HepG2 (cell line): ENCODE data around the gene YJEFN3. TPM values are rescaled to one million over a fixed set of nuclear protein-coding genes. Genes with fewer than 3 reads are reported as not detected.

Experiments used
- ATAC-seq: fragments of 200-7000 bp; cut with Tn5 transposase; 3 replicates; pipeline ENCODE4 v1.9.1; 2020; ENCODE audit warnings: mild to moderate bottlenecking, moderate library complexity
- BruUV-seq: library from RNA; stranded (reverse); fragments of 400-500 nt; replicated peaks from 2 replicates; lab custom pipeline; 2021; lab: Mats Ljungman, UMichigan
- CTCF ChIA-PET: fragments of 300-600 bp; formaldehyde crosslinking; extraction: SDS; loops from one replicate; lab custom pipeline; 2021; ENCODE audit warnings: low total read pairs, inconsistent platforms, low intra/inter-chr PET ratio; lab: Yijun Ruan, JAX
- POLR2A ChIA-PET: fragments of 350-600 bp; sonication (Branson Sonifier 250); formaldehyde crosslinking; loops from one replicate; lab custom pipeline; 2020; ENCODE audit warnings: antibody characterized with exemption, inconsistent platforms; lab: Yijun Ruan, JAX
- DNase-seq: peaks from one replicate; pipeline ENCODE4 v3.0.0-alpha.2; 2015; ENCODE audit warnings: low spot score
- FAIRE-seq: peaks from 3 replicates; lab custom pipeline; 2011; peaks lifted over from hg19 to GRCh38; lab: Jason Lieb, UNC
- H2AFZ ChIP-seq: one replicate; pipeline ENCODE4 v1.6.1; 2011; ENCODE audit warnings: low read length, inconsistent platforms
- H3K27ac ChIP-seq: fragments of 300-600 bp; 3 replicates; pipeline ENCODE4 v1.8.0; 2011; ENCODE audit warnings: mixed run types, mild to moderate bottlenecking, mixed read lengths, low read length, inconsistent platforms; ENCODE audit not compliant: insufficient read depth; ENCODE audit errors: extremely low read length
- H3K27me3 ChIP-seq, 2 experiments: fragments of 200-600 bp in 1 of 2; 2 replicates in 1 of 2; 3 replicates in 1 of 2; pipeline versions ENCODE4 v1.6.0 to v1.8.0; 2011; ENCODE audit warnings: low read length in 2 of 2, mild to moderate bottlenecking in 2 of 2, moderate library complexity in 2 of 2, inconsistent platforms in 1 of 2; ENCODE audit not compliant: insufficient read depth in 2 of 2, control insufficient read depth in 1 of 2
- H3K36me3 ChIP-seq, 2 experiments: fragments of 200-600 bp in 1 of 2; replicated peaks in 1 of 2; 2 replicates in 1 of 2; 3 replicates in 1 of 2; pipeline versions ENCODE4 v1.5.1 to v1.8.0; 2011; ENCODE audit warnings: low read length in 2 of 2, inconsistent platforms in 1 of 2; ENCODE audit not compliant: insufficient read depth in 2 of 2, control insufficient read depth in 1 of 2
- H3K4me1 ChIP-seq: 2 replicates; pipeline ENCODE4 v1.5.1; 2012; ENCODE audit warnings: low read length, inconsistent platforms; ENCODE audit not compliant: insufficient read depth
- H3K4me2 ChIP-seq: 2 replicates; pipeline ENCODE4 v1.6.0; 2011; ENCODE audit warnings: low read depth, low read length, inconsistent platforms
- H3K4me3 ChIP-seq, 3 experiments: fragments of 200-600 bp in 1 of 3; sonication (generic), shearing (Covaris generic) in 1 of 3; replicated peaks in 1 of 3; 2 replicates each; pipeline ENCODE4 v1.5.1; 2011 to 2016; ENCODE audit warnings: low read length in 3 of 3, inconsistent platforms in 2 of 3, low read depth in 2 of 3, mild to moderate bottlenecking in 2 of 3, control low read depth in 1 of 3, mixed read lengths in 1 of 3; ENCODE audit not compliant: insufficient read depth in 1 of 3
- H3K79me2 ChIP-seq: one replicate; pipeline ENCODE4 v1.6.1; 2011; ENCODE audit warnings: low read length, inconsistent platforms; ENCODE audit not compliant: insufficient read depth
- H3K9ac ChIP-seq: 2 replicates; pipeline ENCODE4 v1.6.0; 2011; ENCODE audit warnings: mild to moderate bottlenecking, low read depth, low read length, inconsistent platforms; ENCODE audit not compliant: insufficient read depth
- H3K9me3 ChIP-seq: 2 replicates; pipeline ENCODE4 v1.5.1; 2012; ENCODE audit warnings: mild to moderate bottlenecking, low read length
- H4K20me1 ChIP-seq: 2 replicates; pipeline ENCODE4 v1.6.0; 2011; ENCODE audit warnings: inconsistent platforms, mild to moderate bottlenecking, low read length, moderate library complexity; ENCODE audit not compliant: insufficient read depth
- AHR ChIP-seq: IDR thresholded peaks from 2 replicates; pipeline ENCODE4 v1.6.1; 2018; ENCODE audit warnings: missing genetic modification reagents, missing compliant biosample characterization
- ATAD3A ChIP-seq: sonication (generic); formaldehyde crosslinking; IDR thresholded peaks from 2 replicates; pipeline ENCODE4 v1.4.0; 2020; ENCODE audit warnings: missing genetic modification reagents
- EZH2 ChIP-seq: conservative IDR thresholded peaks from 2 replicates; pipeline ENCODE4 v1.6.1; 2012; ENCODE audit warnings: mild to moderate bottlenecking, low read depth, low read length, moderate library complexity
- GTF3A ChIP-seq: sonication (generic); formaldehyde crosslinking; conservative IDR thresholded peaks from 2 replicates; pipeline ENCODE4 v1.4.0; 2020; ENCODE audit warnings: mild to moderate bottlenecking, missing genetic modification reagents
- HOXA3 ChIP-seq: sonication (generic); formaldehyde crosslinking; IDR thresholded peaks from 2 replicates; pipeline ENCODE4 v1.5.0; 2020; ENCODE audit warnings: missing genetic modification reagents
- MLX ChIP-seq: IDR thresholded peaks from 2 replicates; pipeline ENCODE4 v1.6.1; 2016
- NR3C1 ChIP-seq: sonication (generic); formaldehyde crosslinking; IDR thresholded peaks from 2 replicates; pipeline ENCODE4 v1.4.0; 2020; ENCODE audit warnings: missing genetic modification reagents
- RFX1 ChIP-seq: fragments of 450-650 bp; IDR thresholded peaks from 2 replicates; pipeline ENCODE4 v1.6.1; 2017
- RXRA ChIP-seq: sonication (generic); formaldehyde crosslinking; IDR thresholded peaks from 2 replicates; pipeline ENCODE4 v1.5.1; 2020; ENCODE audit warnings: missing genetic modification reagents
- SP2 ChIP-seq: sonication (generic); formaldehyde crosslinking; IDR thresholded peaks from 2 replicates; pipeline ENCODE4 v1.5.1; 2020; ENCODE audit warnings: mild to moderate bottlenecking, missing genetic modification reagents
- SRSF4 ChIP-seq: fragments of 200-400 bp; formaldehyde crosslinking; IDR thresholded peaks from one replicate; pipeline ENCODE4 v1.6.1; 2018; ENCODE audit warnings: mild to moderate bottlenecking, low read depth, low read length, moderate library complexity; ENCODE audit not compliant: poor library complexity, severe bottlenecking
- ZHX1 ChIP-seq: sonication (generic); formaldehyde crosslinking; IDR thresholded peaks from 2 replicates; pipeline ENCODE4 v1.8.1; 2022; ENCODE audit warnings: low read depth, mild to moderate bottlenecking, missing genetic modification reagents
- ZNF10 ChIP-seq: sonication (generic); formaldehyde crosslinking; IDR thresholded peaks from 2 replicates; pipeline ENCODE4 v1.4.0; 2020; ENCODE audit warnings: mild to moderate bottlenecking, low read depth, missing genetic modification reagents, borderline replicate concordance
- ZNF274 ChIP-seq: sonication (generic); formaldehyde crosslinking; IDR thresholded peaks from 2 replicates; pipeline ENCODE4 v1.5.1; 2020; ENCODE audit warnings: mild to moderate bottlenecking, missing genetic modification reagents
- ZNF513 ChIP-seq: sonication (generic); formaldehyde crosslinking; conservative IDR thresholded peaks from 2 replicates; pipeline ENCODE4 v1.5.0; 2020; ENCODE audit warnings: missing genetic modification reagents
- ZNF670 ChIP-seq: sonication (generic); formaldehyde crosslinking; IDR thresholded peaks from 2 replicates; pipeline ENCODE4 v1.8.0; 2022; ENCODE audit warnings: mild to moderate bottlenecking, missing genetic modification reagents, borderline replicate concordance
- WGBS: methylation state at CpG from one replicate; pipeline ENCODE4 v1.1.6; 2017; ENCODE audit warnings: low lambda C conversion rate; 5-methylcytosine and 5-hydroxymethylcytosine counted together
- in situ Hi-C: cut with HindIII; loops from 2 replicates; pipeline ENCODE4 v1.10.0; 2017; ENCODE audit warnings: low pct_unique_long_range_greater_than_20kb; ENCODE audit not compliant: extremely low pct_ligation_motif_present
- intact Hi-C: fragments of 100-400 bp; cut with micrococcal nuclease; formaldehyde crosslinking; loops from one replicate; pipeline ENCODE4 v1.10.0; 2022; ENCODE audit not compliant: unreplicated experiment
- polyA plus RNA-seq, 8 experiments: library from polyadenylated mRNA; depleted of rRNA in 3 of 8; stranded (reverse) in 7 of 8; unstranded in 1 of 8; fragments of >200 nt; fragmentation: Illumina TruSeq in 4 of 8; extraction: Trizol in 4 of 8; gene quantifications; 2 replicates each; pipeline versions ENCODE4 v1.2.1 to v1.2.3, GENCODE V29; 2011 to 2016; ENCODE audit warnings: low read depth in 4 of 8, missing spikeins in 1 of 8, mixed read lengths in 1 of 8; ENCODE audit not compliant: insufficient read depth in 1 of 8
- total RNA-seq, 5 experiments: library from RNA; depleted of rRNA; stranded (reverse); fragments of >200 nt; fragmentation: Illumina TruSeq; extraction: Trizol; gene quantifications; 2 replicates each; pipeline ENCODE4 v1.2.3, GENCODE V29; 2016; ENCODE audit warnings: low read depth in 1 of 5

Gene YJEFN3
- total and polyA plus RNA-seq, 2 of the 13 experiments (the other 11 are each of a cell fraction or from before 2014, with no cell fraction given) = 0.89 to 4.0 TPM

GRCh38 chr19:19514881-19515641 is 13.7 kb upstream of the YJEFN3 start, which contains the start of gene TSSK6 (continued):
- TF ChIP-seq ZHX1 (CRISPR knock-in tag) (0 out of 2 replicates have a peak, but pooled peaks have one; percentile 44), HOXA3 (CRISPR knock-in tag) (peak; percentile 30; the same call in 1 of the 2 replicates), ZNF670 (0 out of 2 replicates have a peak, but pooled peaks have one; percentile 44), ATAD3A (CRISPR knock-in tag) (no peak)

- ChIA-PET POLR2A (interaction anchor here (0.6 to 1.6 kb wide), 11 partner anchors 9 to 536 kb away, joined by 3 to 6 read pairs (median 4); partner anchors contain the start of gene GATAD2A), CTCF (no interaction called here)
- intact Hi-C loops = no loop called here
- peak within 1 kb of the TSS; percentile 81 for H3K9ac ChIP-seq
- peak; percentile 72 for FAIRE-seq
- in situ Hi-C loops = no loop called here
- BruUV-seq = TSS peak; percentile 88
- H3K27me3 ChIP-seq = no peaks in the 10 kb centered on the region; a peak in 1 of 5 replicates
- H3K9me3 ChIP-seq = no peaks in the 10 kb centered on the region
- H3K36me3 ChIP-seq = peaks cover 4 to 14% of the 10 kb centered on the region in 2 experiments; a peak in 4 of 5 replicates
- peak; percentile 93 for ATAC-seq
- H3K4me3 ChIP-seq = peak within 1 kb of the TSS; percentile 78 to 100 (median 93)
- peak within 1 kb of the TSS; percentile 92 for H3K4me2 ChIP-seq
- DNase-seq = peak; percentile 90
- 19% methylated on average over 10 of the region's 61 CpGs for WGBS
- peaks cover 24% of the 10 kb centered on the region for H3K79me2 ChIP-seq
- no peak within 1 kb of the TSS for H2AFZ ChIP-seq
- 0 out of 2 replicates have a peak, but pooled peaks cover 11% of the 10 kb centered on the region for H4K20me1 ChIP-seq
- peaks cover 17% of the 10 kb centered on the region for H3K4me1 ChIP-seq
- peak within 1 kb of the TSS; percentile 69 for H3K27ac ChIP-seq
- TF ChIP-seq MLX (no peak), GTF3A (no peak), AHR (CRISPR knock-in tag) (no peak), ZNF274 (CRISPR knock-in tag) (0 out of 2 replicates have a peak, but pooled peaks have one; percentile 20), SRSF4 (no peak), SP2 (CRISPR knock-in tag) (peak; percentile 72), RXRA (CRISPR knock-in tag) (peak; percentile 41; the same call in 1 of the 2 replicates), ZNF10 (CRISPR knock-in tag) (no peak), RFX1 (no peak), EZH2 (no peak), NR3C1 (CRISPR knock-in tag) (no peak), ZNF513 (CRISPR knock-in tag) (no peak)
These were observed 12.8 kb upstream of the YJEFN3 start, which contains the start of gene NDUFA13 for GRCh38 chr19:19515642-19516519. TSS of gene NDUFA13 (plus strand) at chr19:19516225. CDS start at chr19:19516239, 14 bp downstream.
